GM12801 (cell line): Measurements from ENCODE around the gene TLL2.

Experiments
- TF ChIP-seq, protein P1 (sequence below): IDR thresholded peaks from one replicate; pipeline ENCODE4 v1.5.1; 2011; ENCODE audit warnings: control low read depth; ENCODE audit not compliant: insufficient read length; ENCODE audit errors: extremely low read depth

TLL2 gene

DNA sequence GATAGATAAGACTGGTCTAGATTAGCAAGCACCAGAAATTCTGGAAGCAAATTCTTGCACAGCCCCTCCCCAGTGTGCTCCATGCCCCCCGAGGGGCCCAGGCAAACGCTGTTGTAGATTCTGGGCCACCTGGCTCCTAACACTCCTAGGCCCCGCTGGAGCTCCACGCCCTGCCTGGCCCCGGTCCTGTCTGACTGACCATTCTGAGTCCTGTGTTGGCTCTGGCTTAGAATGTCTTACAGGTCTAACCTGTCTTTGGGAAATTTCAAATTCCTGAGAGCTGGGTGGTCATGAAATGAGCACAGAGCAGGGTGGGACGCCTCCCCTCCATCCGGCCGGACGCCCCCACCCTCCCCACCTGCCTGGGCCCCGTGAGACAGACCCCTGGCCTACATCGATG, 142.4 kb downstream of the TLL2 start:
- TF ChIP-seq, protein P1, sequence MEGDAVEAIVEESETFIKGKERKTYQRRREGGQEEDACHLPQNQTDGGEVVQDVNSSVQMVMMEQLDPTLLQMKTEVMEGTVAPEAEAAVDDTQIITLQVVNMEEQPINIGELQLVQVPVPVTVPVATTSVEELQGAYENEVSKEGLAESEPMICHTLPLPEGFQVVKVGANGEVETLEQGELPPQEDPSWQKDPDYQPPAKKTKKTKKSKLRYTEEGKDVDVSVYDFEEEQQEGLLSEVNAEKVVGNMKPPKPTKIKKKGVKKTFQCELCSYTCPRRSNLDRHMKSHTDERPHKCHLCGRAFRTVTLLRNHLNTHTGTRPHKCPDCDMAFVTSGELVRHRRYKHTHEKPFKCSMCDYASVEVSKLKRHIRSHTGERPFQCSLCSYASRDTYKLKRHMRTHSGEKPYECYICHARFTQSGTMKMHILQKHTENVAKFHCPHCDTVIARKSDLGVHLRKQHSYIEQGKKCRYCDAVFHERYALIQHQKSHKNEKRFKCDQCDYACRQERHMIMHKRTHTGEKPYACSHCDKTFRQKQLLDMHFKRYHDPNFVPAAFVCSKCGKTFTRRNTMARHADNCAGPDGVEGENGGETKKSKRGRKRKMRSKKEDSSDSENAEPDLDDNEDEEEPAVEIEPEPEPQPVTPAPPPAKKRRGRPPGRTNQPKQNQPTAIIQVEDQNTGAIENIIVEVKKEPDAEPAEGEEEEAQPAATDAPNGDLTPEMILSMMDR: no peak

DNA sequence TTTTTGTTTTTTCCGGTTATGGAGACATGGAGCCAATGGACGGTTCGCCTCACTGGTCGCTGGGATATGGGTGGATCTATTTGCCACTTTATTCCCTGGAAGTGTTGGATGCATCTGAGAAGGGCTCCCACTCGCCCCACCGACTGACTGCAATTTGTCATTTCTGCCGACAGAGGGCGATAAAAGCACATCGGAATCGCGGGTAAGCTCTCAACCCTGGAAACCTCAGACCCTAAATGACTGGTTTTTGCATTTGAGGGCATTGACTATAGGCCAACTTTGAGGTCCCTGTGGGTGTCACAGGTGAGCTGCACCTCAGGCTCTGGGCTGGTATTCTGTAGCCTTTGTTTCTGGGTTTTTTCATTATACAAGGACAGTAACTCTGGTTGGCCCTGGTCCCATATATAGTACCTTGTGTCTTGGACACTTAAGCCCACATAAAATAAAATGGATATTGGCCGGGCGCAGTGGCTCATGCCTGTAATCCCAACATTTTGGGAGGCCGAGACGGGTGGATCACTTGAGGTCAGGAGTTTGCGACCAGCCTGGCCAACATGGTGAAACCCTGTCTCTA, 143.1 kb downstream of the TLL2 start:
- TF ChIP-seq, protein P1: peak; percentile 53

DNA sequence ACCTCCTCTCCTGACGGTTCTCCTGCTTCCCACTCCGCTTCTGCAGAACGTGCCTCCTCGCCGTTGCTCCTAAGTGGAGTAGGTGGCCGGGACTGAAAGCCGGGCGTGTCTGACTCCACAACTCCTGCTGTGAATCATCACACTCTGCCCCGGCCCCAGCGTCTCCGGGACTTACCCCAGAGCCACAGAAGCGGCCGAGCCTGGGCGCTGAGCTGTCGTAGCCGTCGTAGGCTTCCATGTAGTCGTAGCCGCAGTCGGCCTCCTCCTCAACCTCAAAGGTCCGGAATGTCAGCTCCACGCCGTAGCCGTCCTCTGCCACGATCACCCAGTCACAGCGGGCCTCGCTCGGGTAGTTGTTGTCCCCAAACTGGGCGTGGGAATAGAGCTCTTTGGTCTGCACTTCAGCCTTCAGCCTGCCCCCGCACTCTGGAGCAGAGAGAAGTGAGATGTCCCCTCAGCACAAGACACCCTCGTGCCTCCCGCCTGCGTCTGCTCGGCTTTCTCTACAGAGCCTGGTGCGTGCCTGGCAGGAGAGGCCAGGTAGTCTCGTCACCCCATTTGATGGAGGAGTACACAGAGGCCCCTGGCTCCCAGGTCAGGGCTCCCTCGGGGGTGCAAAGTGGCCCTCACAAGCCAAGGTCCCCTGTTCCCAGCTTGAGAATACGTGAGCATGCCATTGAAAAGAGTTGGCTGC, 143.7 kb downstream of the TLL2 start:
- TF ChIP-seq, protein P1: no peak

DNA sequence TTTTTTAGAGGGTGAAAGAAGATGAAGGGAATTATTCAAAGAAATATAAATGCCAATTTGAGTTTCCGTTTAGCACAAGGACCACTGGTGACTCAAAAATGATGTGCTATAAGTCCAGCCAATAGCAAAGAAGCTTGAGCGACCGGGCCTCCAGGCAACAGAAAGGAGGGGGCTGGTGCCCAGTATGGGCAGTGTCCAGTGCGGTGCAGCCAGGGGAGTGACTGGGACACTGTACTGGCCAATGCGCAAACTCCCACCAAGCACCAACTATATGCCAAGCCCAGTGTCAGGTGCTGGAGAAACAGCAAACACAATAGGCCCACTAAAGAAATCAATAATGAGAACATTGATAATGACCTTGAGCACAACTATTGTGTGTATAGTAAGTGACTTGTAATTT, 144.8 kb downstream of the TLL2 start:
- TF ChIP-seq, protein P1: no peak

DNA sequence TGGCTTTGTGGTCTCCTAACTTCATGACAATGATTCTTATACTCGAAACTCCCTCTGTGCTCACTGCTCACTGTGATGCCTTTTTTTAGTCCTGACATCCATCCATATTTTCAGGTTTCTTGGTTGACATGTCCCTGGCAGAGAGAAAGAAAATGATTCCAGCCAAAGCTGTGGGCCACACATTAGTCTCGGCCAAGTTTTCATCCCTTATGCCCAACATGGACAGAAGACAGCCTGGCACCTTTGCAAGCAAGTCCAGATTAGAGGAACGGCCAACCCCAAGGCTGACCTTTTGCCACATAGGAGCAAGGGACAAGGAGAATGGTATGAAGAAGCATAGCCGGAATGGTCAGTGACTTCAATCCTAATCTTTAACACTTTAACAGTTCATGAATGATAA, 146.3 kb downstream of the TLL2 start:
- TF ChIP-seq, protein P1: no peak

DNA sequence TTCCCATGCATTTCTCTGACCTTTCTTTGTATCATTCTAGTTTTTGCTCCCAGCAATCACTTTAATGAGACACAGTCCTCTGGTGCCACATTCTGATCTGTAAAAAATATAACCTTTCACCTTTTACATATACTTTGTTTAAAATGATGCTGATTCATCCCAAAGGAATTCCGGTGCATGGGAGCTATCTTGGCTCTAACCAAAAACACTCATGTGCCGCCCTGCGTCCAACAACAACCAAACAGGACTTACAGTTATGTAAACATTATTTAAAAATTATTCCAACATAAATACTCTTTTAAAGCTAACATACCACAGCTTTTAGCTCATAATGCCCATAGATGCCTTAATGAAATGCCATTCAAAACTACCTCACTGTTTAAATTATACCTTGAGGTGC, 147.2 kb downstream of the TLL2 start:
- TF ChIP-seq, protein P1: no peak

DNA sequence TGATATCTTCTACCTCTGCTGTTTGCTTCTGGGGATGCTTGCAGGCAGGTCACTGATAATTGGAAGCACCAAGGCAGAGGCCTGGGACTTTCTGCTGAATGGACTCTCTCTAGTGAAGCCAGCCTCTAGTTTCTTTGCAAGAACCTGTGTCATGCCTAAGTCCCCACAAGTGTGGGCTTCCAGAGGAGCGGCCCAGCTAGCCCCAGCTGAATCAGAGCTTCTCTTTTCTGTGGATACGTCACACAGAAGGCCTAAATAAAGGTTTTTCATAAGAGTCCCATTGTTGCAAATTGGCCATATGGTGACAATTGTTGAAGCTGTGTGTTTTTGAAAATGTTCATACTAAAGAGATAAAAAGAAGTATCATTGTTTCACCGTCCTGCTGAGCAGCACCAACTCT, 148.2 kb downstream of the TLL2 start:
- TF ChIP-seq, protein P1: no peak

DNA sequence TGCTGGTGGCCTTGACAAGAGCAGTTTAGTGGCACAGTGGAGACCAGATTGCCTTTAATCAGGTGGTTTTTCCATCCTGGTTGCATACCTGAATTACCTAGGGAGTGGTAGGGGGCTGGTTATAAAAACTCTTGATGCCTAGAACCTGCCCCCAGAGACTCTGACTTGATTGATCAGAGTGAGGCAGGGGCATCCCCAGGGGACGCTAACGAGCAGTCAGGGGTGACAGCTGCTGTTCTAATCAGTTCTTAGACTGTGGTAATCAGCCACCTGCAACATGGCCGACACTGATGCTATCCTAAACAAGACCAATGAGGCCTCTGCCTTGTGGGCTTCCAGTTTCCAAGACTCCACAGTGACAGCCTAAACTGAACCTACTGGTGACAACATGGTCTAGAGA, 153.0 kb downstream of the TLL2 start:
- TF ChIP-seq, protein P1: no peak
